ENCODE results near the gene MEP1B.
"Not testable (repeated sequence)": the region's sequence is repeated elsewhere in the genome, so short reads cannot be mapped to it uniquely, and the experiment has no call there.

MEP1B gene

GRCh38 chr18:32209685-32210445 is 20.0 kb downstream of the MEP1B start:
- no peak for DNase-seq

GRCh38 chr18:32213693-32214092 is 23.9 kb downstream of the MEP1B start:
- DNase-seq = no peak

- no peak for DNase-seq
Observed at GRCh38 chr18:32216390-32216789, 26.6 kb downstream of the MEP1B start.

GRCh38 chr18:32219431-32220018 is 29.7 kb downstream of the MEP1B start:
- DNase-seq = no peak

- not testable (repeated sequence) for DNase-seq
Observed at GRCh38 chr18:32233348-32233747, 43.5 kb downstream of the MEP1B start.

- DNase-seq = no peak
Observed at GRCh38 chr18:32237049-32237448, 47.2 kb downstream of the MEP1B start.

- DNase-seq = no peak
Observed at GRCh38 chr18:32238635-32239268, 48.9 kb downstream of the MEP1B start.

- no peak for DNase-seq
Observed at GRCh38 chr18:32242395-32242794, 52.6 kb downstream of the MEP1B start.

- DNase-seq = no peak
Observed at GRCh38 chr18:32243358-32243757, 53.5 kb downstream of the MEP1B start.

GRCh38 chr18:32244881-32245280 is 55.0 kb downstream of the MEP1B start:
- no peak for DNase-seq

GRCh38 chr18:32249147-32249929 is 59.5 kb downstream of the MEP1B start:
- no peak for DNase-seq

GRCh38 chr18:32251466-32251865 is 61.6 kb downstream of the MEP1B start:
- no peak for DNase-seq

GRCh38 chr18:32252141-32252860 is 62.5 kb downstream of the MEP1B start:
- no peak for DNase-seq

GRCh38 chr18:32255570-32255969 is 65.7 kb downstream of the MEP1B start:
- no peak for DNase-seq

- DNase-seq = no peak
Observed at GRCh38 chr18:32257084-32257785, 67.4 kb downstream of the MEP1B start.

- no peak for DNase-seq
Observed at GRCh38 chr18:32258148-32258547, 68.3 kb downstream of the MEP1B start.

- no peak for DNase-seq
Observed at GRCh38 chr18:32258558-32259204, 68.8 kb downstream of the MEP1B start.

- no peak for DNase-seq
Observed at GRCh38 chr18:32259553-32259952, 69.7 kb downstream of the MEP1B start.

GRCh38 chr18:32261003-32261402 is 71.2 kb downstream of the MEP1B start:
- no peak for DNase-seq

GRCh38 chr18:32262092-32262491 is 72.3 kb downstream of the MEP1B start:
- no peak for DNase-seq

- DNase-seq = no peak
Observed at GRCh38 chr18:32264401-32264800, 74.6 kb downstream of the MEP1B start.

- no peak for DNase-seq
Observed at GRCh38 chr18:32267463-32267862, 77.6 kb downstream of the MEP1B start.

Measured in GOT3 (cell line).